ENCODE measurements around the gene PADI4.

The PADI4 gene

DNA sequence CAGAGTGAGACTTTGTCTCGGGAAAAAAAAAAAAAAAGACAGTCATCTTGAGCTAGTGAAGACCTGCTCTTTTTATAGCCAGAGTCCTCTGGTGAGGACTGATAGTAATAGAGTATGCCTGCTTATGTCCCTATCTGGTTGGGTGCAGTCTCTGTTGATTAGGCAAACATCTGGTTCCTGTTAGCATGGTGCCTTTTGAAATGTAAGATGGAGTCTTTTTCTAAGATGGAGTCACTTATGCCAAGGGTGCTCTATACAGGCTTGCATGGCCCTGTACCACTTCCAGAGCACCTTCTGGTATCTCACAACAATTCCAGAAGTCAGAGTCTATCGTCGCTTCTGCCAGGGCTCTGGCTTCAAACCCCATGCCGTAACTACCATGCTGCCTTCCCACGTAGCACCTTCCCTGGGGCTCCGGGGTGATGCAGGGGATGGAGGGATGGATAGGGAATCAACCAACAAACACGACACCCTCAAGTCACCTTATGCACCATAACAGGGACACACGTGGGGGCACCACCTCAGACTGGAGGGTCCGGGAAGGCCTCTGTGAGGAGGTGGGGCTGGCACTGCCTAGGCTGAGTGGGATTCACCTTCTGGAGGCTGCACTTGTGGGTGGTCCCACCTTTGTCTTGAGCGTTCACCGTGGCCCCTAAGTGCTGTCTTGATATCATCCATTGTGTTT is 52.4 kb downstream of the PADI4 start:
- no peak for DNase-seq (ENCODE audit: low read depth in 2 of 2)
- TF ChIP-seq, protein P1, sequence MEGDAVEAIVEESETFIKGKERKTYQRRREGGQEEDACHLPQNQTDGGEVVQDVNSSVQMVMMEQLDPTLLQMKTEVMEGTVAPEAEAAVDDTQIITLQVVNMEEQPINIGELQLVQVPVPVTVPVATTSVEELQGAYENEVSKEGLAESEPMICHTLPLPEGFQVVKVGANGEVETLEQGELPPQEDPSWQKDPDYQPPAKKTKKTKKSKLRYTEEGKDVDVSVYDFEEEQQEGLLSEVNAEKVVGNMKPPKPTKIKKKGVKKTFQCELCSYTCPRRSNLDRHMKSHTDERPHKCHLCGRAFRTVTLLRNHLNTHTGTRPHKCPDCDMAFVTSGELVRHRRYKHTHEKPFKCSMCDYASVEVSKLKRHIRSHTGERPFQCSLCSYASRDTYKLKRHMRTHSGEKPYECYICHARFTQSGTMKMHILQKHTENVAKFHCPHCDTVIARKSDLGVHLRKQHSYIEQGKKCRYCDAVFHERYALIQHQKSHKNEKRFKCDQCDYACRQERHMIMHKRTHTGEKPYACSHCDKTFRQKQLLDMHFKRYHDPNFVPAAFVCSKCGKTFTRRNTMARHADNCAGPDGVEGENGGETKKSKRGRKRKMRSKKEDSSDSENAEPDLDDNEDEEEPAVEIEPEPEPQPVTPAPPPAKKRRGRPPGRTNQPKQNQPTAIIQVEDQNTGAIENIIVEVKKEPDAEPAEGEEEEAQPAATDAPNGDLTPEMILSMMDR (IDR thresholded peaks at IDR 0.05; ENCODE audit: low read depth, low read length) = no peak
- no peak overlapping the region for H3K4me3 ChIP-seq (replicated peaks in 1 of 2; ENCODE audit: low read depth in 2 of 2, low read length in 2 of 2)

DNA sequence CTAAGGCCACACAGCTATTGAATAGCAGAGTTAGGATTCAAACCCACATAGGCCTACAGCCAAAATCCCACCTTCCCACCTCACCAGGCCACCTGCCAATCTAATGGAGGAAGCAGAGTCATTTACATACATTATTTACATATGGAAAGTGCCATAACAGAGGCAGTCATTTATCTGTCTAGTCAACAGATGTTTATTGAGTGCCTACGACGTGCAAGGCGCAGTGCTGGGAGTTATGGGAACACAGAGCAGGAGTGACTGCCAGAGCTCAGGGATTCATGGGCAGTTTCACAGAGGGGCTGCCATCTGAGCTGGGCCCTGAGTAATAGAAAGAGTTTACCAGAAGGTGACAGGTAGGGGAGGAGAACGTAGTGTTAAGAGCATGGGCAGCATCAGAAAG is 53.7 kb downstream of the PADI4 start:
- no peak for DNase-seq (ENCODE audit: low read depth in 2 of 2)
- TF ChIP-seq, protein P1 (IDR thresholded peaks at IDR 0.05; ENCODE audit: low read depth, low read length) = no peak
- no peak overlapping the region for H3K4me3 ChIP-seq (replicated peaks in 1 of 2; ENCODE audit: low read depth in 2 of 2, low read length in 2 of 2)

DNA sequence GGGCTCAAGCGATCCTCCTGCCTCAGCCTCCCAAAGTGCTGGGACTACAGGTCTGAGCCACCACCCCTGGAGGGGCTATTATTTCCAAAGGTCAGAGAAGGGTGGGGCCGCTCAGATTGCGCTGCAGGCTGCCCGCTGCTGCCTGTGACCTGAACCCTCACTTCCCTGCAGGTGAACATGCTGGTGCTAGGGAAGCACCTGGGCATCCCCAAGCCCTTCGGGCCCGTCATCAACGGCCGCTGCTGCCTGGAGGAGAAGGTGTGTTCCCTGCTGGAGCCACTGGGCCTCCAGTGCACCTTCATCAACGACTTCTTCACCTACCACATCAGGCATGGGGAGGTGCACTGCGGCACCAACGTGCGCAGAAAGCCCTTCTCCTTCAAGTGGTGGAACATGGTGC is 55.4 kb downstream of the PADI4 start:
- no peak overlapping the region for H3K4me3 ChIP-seq (replicated peaks in 1 of 2; ENCODE audit: low read depth in 2 of 2, low read length in 2 of 2)
- TF ChIP-seq, protein P1 (IDR thresholded peaks at IDR 0.05; ENCODE audit: low read depth, low read length) = no peak
- DNase-seq (ENCODE audit: low read depth in 2 of 2) = no peak

DNA sequence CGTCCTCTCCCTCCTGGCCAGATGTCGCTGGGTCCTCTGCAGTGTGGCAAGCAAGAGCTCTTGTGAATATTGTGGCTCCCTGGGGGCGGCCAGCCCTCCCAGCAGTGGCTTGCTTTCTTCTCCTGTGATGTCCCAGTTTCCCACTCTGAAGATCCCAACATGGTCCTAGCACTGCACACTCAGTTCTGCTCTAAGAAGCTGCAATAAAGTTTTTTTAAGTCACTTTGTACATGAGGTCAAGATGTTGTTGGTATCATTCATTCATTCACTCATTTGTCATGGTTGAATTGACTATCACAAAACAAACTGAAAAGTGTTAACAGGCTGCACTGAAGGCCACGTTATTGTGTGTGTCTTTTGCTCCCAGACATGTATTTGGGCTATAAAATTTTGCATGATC is 55.8 kb downstream of the PADI4 start:
- H3K4me3 ChIP-seq (replicated peaks in 1 of 2; ENCODE audit: low read depth in 2 of 2, low read length in 2 of 2) = no peak overlapping the region
- TF ChIP-seq, protein P1 (IDR thresholded peaks at IDR 0.05; ENCODE audit: low read depth, low read length) = no peak
- DNase-seq (ENCODE audit: low read depth in 2 of 2) = no peak

DNA sequence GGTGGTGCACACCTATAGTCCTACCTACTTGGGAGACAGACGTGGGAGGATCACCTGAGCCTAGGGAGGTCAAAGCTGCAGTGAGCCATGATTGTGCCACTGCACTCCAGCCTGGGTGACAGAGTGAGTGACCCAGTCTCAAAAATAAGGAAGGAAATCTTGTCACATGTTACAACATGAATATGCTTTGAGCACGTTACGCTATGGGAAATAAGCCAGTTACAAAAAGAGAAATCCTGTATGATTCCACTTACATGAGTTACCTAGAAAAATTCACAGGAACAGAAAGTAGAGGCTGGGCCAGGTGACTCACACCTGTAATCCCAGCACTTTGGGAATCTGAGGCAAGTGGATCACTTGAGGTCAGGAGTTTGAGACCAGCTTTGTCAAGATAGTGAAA is 57.3 kb downstream of the PADI4 start:
- DNase-seq (ENCODE audit: low read depth in 2 of 2) = no peak
- TF ChIP-seq, protein P1 (IDR thresholded peaks at IDR 0.05; ENCODE audit: low read depth, low read length) = no peak
- H3K4me3 ChIP-seq (replicated peaks in 1 of 2; ENCODE audit: low read depth in 2 of 2, low read length in 2 of 2) = no peak overlapping the region

DNA sequence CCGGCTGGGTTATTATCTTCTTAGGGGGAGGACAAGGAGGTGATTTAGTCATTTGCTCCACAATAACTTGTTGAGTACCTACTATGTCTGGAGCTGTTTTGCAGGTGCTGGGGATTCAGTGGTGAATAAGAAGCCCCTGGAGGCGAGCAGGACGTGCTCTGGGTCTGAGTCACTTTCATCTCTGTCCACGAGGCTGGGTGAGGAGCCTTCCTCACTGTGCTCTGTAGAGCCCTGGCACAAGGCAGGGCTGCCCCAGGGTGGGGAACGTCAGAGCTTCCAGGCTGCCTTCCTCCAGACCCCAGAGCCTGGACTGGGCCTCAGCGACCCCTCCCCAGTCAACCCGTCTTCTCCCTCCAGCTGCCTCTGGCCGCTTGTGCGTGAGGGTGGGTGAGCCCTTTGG is 61.5 kb downstream of the PADI4 start:
- TF ChIP-seq, protein P1 (IDR thresholded peaks at IDR 0.05; ENCODE audit: low read depth, low read length) = no peak
- H3K4me3 ChIP-seq (replicated peaks in 1 of 2; ENCODE audit: low read depth in 2 of 2, low read length in 2 of 2) = no peak overlapping the region
- peak; percentile 8 to 70 for DNase-seq (ENCODE audit: low read depth in 2 of 2)

DNA sequence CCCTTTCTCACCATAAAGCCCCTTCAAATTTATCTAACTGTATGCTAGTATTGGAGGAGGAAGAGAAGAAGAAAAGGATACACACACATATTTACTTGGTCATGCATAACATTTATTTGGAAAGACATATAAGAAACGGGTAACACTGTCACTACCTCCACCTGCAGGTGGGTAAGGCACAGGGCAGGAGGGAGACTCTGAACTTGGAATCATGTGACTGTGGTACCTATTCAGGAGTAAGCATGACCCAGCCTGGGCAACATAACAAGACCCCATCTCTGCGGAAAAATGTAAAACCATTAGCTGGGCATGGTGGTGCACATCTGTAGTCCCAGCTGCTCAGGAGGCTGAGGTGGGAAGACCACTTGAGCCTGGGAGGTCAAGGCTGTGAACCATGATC is 62.6 kb downstream of the PADI4 start:
- TF ChIP-seq, protein P1 (IDR thresholded peaks at IDR 0.05; ENCODE audit: low read depth, low read length) = peak; percentile 26
- DNase-seq (ENCODE audit: low read depth in 2 of 2) = no peak

More for the DNA sequence above, 62.6 kb downstream of the PADI4 start:
- no peak overlapping the region for H3K4me3 ChIP-seq (replicated peaks in 1 of 2; ENCODE audit: low read depth in 2 of 2, low read length in 2 of 2)
